T-helper 17 cell (primary cell): ENCODE data around the gene ALG9. TPM values are rescaled to one million over a fixed set of nuclear protein-coding genes. Genes with fewer than 3 reads are reported as not detected.
A peak's percentile ranks its signal among the peaks of the same experiment; 100 is the strongest.

Experiments
- ATAC-seq: fragments of 150-1000 bp; cut with Tn5 transposase; 2 replicates; pipeline ENCODE4 v1.10.0; 2021; ENCODE audit warnings: mild to moderate bottlenecking, moderate library complexity
- DNase-seq, 3 donors: peaks; one replicate each; pipeline versions ENCODE4 v3.0.0 to v3.0.0-alpha.2; 2020 to 2021
- H3K9me3 ChIP-seq: one replicate; pipeline ENCODE4 v1.7.0; 2013; ENCODE audit warnings: low read length, mild to moderate bottlenecking; ENCODE audit not compliant: control insufficient read depth, poor library complexity, severe bottlenecking
- H3K27ac Mint-ChIP-seq: one replicate; pipeline ENCODE4 v1.8.0; 2022; ENCODE audit warnings: mild to moderate bottlenecking, moderate library complexity, mixed read lengths
- H3K27me3 Mint-ChIP-seq: one replicate; pipeline ENCODE4 v1.8.0; 2022; ENCODE audit warnings: mixed read lengths
- H3K36me3 Mint-ChIP-seq: one replicate; pipeline ENCODE4 v1.8.0; 2022; ENCODE audit warnings: low read depth, mixed read lengths
- H3K4me1 Mint-ChIP-seq: one replicate; pipeline ENCODE4 v1.8.0; 2022; ENCODE audit warnings: mild to moderate bottlenecking, mixed read lengths
- H3K4me3 Mint-ChIP-seq: one replicate; pipeline ENCODE4 v1.8.0; 2022; ENCODE audit warnings: mild to moderate bottlenecking, moderate library complexity, mixed read lengths
- total RNA-seq, 4 donors: library from RNA in 2 of 4; stranded (reverse) in 2 of 4; gene quantifications; one replicate each; pipeline ENCODE4 v1.2.3 and lab custom pipeline; 2022 to 2026

The ALG9 gene
- total RNA-seq, 2 donors from 2014 or later = 22.7 to 33.9 TPM

DNA sequence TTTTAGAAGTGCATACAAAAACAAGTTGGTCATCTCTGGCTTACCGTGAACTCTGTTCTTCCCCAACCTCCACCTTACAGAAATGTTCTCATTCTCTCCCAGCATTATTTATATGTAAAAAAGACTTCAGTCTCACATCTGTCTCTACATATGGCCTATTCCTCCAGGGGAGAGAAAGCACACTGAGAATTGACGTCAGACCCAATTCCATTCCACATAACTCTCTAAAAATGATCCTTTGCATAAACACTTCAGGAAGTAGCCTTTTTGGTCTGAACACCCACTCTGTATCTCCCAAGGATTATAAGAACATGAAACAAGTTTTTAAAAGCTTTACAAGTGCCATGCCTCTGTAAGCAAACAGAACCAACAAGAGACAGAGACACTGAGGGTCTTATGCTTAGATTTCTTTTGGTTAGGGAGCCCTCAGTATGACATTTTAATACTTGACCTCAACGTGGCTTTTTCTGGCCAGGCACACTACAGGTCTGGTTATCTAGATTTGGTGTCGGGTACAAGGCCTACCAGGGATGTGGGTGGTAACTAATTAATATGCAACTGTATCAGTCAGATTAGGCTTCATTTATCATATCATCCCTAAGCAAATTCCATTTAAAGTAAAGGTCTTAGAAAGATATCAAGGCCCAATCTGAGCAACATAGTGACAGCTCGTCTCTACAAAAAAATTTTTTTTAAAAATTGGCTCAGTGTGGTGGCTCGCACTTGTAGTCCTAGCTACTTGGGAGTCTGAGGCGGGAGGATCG, 56.6 kb downstream of the ALG9 start:
- Mint-ChIP-seq H3K4me1 (peaks cover 9% of the 10 kb centered on the region), H3K27ac (peak overlapping the region; percentile 80), H3K4me3 (no peak overlapping the region), H3K27me3 (no peaks in the 10 kb centered on the region), H3K36me3 (peaks cover 5% of the 10 kb centered on the region)
- no peak for DNase-seq
- no peaks in the 10 kb centered on the region for H3K9me3 ChIP-seq
- ATAC-seq = no peak

DNA sequence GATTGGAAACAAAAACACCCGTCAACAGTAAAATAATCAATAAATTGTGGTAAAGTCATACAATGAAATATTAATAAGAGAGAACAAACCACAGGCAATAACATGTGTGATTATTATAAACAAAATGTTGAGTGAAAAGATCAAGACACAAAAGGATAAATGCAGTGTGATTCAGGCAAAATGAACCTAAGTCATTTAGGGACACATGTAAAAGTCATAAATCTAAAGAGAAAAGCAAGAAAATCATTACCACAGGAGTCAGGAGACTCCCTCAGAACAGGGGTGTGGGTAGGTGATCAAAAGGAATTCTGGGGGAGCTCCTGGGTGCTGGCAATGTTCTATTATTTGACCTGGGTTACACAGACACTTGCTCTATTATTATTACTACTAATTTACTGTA, 57.3 kb downstream of the ALG9 start:
- ATAC-seq (no peak), DNase-seq (no peak)
- Mint-ChIP-seq H3K36me3 (peaks cover 5% of the 10 kb centered on the region), H3K27ac (peak overlapping the region; percentile 39), H3K27me3 (no peaks in the 10 kb centered on the region), H3K4me3 (no peak overlapping the region), H3K4me1 (peaks cover 9% of the 10 kb centered on the region)
- H3K9me3 ChIP-seq = no peaks in the 10 kb centered on the region

DNA sequence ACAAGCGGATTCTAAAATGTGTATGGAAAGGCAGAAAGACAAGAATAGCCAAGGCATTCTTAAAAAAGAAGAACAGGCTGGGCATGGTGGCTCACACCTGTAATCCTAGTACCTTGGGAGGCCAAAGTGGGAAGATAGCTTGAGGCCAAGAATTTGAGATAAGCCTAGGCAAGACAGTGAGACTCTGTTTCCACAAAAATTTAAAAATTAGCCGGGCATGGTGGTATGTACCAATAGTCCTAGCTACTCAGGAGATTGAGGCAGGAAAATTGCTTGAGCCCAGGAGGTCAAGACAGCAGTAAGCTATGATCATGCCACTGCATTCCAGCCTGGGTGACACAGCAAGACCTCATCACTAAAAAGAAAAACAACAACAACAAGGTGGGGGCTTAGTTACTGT, 59.2 kb downstream of the ALG9 start:
- H3K9me3 ChIP-seq = no peaks in the 10 kb centered on the region
- Mint-ChIP-seq H3K27ac (no peak overlapping the region), H3K27me3 (no peaks in the 10 kb centered on the region), H3K36me3 (peaks cover 7% of the 10 kb centered on the region), H3K4me1 (peaks cover 5% of the 10 kb centered on the region), H3K4me3 (no peak overlapping the region)
- no peak for ATAC-seq
- no peak for DNase-seq

DNA sequence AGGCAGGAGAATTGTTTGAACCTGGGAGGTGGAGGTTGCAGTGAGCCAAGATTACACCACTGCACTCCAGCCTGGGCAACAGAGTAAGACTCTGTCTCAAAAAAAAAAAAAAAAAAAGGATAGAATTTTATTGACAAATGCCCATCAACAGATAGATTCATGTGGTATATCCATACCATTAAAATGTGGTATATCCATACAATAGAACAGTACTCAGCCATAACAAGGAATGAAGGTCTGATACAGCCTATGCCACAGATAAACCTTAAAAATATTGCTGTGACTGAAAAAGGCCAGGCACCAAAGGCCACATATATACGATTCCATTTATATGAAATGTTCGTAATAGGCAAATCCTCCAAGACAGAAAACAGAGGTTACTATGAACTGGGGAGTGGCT, 59.9 kb downstream of the ALG9 start:
- DNase-seq (no peak), ATAC-seq (no peak)
- H3K27me3 Mint-ChIP-seq = no peaks in the 10 kb centered on the region
- H3K36me3 Mint-ChIP-seq = peaks cover 12% of the 10 kb centered on the region
- peaks cover 5% of the 10 kb centered on the region for H3K4me1 Mint-ChIP-seq
- no peaks in the 10 kb centered on the region for H3K9me3 ChIP-seq
- H3K4me3 Mint-ChIP-seq = no peak overlapping the region
- no peak overlapping the region for H3K27ac Mint-ChIP-seq

DNA sequence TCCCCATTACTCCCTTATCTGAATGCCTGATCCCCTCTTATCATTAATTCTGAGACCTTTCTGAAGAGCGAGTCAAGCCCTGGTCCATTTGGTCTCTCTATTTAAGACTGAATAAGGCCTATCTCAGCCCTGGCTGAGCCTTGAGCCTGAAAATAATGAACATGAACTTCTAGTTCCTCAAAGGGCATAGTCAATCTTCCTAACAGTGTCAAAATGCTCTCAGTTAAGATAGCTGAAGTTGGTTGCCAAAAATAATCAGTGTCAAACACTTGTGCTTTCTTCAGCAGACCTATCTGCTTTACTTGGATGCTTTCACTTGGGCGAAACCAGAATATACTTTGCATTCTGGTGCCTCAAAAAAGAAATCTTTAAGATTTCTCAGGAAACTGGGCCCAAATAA, 62.5 kb downstream of the ALG9 start:
- DNase-seq = no peak
- Mint-ChIP-seq H3K4me3 (no peak overlapping the region), H3K27ac (no peak overlapping the region), H3K27me3 (no peaks in the 10 kb centered on the region), H3K36me3 (peaks cover 20% of the 10 kb centered on the region), H3K4me1 (peaks cover 3% of the 10 kb centered on the region)
- H3K9me3 ChIP-seq = no peaks in the 10 kb centered on the region
- ATAC-seq = no peak

DNA sequence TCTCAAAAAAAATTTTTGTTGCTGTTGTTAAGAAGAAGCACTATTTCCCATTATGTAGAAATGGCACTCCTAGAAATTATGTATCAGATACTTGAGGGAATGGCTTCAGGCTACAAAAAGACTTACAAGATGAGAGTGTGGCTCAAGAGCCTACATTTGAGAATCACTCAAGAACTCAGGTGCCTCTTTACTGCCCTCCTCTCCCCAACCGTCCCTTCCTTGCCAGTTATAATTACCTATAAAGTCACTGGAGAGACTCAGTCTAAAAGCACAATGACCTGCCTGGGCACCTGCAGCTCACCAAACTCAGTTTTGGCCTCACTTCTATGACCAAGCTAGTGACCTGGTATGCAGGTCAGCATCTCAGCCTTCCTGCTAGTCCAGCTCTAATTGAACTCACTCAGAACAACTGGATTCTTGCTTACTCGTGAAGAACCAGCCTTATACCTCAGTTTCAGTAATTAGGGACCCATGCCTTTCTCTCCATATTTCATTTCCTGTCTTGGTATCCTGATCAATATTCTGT, 63.3 kb downstream of the ALG9 start:
- no peak overlapping the region for H3K27ac Mint-ChIP-seq
- peaks cover 3% of the 10 kb centered on the region for H3K4me1 Mint-ChIP-seq
- DNase-seq (no peak), ATAC-seq (no peak)
- peaks cover 20% of the 10 kb centered on the region for H3K36me3 Mint-ChIP-seq
- H3K9me3 ChIP-seq = no peaks in the 10 kb centered on the region
- no peaks in the 10 kb centered on the region for H3K27me3 Mint-ChIP-seq
- H3K4me3 Mint-ChIP-seq = no peak overlapping the region

DNA sequence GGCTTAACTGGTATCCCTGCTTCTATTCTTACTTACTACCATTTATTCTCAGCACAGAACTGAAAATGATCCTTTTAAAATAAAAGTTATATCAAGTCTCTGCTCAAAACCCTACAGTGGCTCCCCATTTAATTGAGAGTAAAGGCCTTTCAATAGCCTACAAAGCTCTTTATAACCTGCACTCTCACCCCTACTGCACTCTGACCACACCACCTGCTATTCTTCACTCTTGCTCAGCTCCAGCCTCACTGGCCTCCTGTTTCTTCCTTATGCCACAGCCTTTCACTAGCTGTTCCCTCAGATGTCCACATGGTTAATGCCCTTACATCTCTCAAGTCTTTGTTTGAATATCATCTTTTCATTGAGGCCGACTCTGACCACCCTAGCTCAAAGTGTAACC, 64.3 kb downstream of the ALG9 start:
- H3K9me3 ChIP-seq = no peaks in the 10 kb centered on the region
- peak overlapping the region; percentile 56 for H3K27ac Mint-ChIP-seq
- peaks cover 25% of the 10 kb centered on the region for H3K36me3 Mint-ChIP-seq
- H3K4me1 Mint-ChIP-seq = peaks cover 6% of the 10 kb centered on the region
- H3K4me3 Mint-ChIP-seq = peak overlapping the region; percentile 45
- no peak for DNase-seq
- H3K27me3 Mint-ChIP-seq = no peaks in the 10 kb centered on the region
- no peak for ATAC-seq

DNA sequence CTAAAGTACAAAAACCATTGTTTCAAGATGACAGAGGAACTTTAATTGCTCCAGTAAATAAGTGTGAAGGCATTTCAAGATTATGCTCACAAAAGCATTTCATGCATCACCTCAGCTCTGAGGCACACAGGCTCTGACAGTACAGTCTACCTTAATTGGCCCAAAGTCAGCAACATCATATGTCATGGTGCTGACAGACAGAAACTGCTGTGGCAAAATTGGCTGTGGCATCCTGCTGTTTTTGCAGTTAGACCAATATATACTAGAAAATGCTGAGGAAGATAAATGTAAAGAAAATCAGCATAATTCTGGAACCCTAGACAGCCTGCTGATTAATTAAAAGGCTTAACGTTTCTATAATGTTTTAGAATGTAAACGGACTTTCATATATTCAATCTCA, 70.2 kb downstream of the ALG9 start:
- no peaks in the 10 kb centered on the region for H3K9me3 ChIP-seq
- DNase-seq = no peak
- H3K4me1 Mint-ChIP-seq = peaks cover 8% of the 10 kb centered on the region
- ATAC-seq = no peak
- no peaks in the 10 kb centered on the region for H3K27me3 Mint-ChIP-seq
- H3K4me3 Mint-ChIP-seq = no peak overlapping the region
- H3K27ac Mint-ChIP-seq = no peak overlapping the region
- H3K36me3 Mint-ChIP-seq = peaks cover 21% of the 10 kb centered on the region

DNA sequence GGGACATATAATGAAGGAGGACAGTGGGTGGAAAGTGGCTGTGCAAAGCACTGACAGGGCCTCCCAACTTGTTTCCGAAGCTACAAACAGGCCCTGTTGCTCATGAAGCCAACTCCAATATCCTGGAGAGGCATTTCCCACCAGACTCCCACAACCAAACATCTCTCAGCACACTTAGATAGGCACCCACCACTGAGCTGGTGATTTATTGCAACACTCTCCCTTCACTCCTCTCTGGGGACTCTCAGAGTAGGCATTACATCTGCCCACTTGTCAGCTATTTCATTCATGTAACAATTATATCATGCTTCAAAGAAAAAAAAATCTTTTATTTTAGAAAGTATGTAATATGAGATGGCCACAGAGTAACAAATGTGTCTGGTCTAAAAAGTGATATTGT, 73.1 kb downstream of the ALG9 start:
- peaks cover 18% of the 10 kb centered on the region for H3K36me3 Mint-ChIP-seq

DNA sequence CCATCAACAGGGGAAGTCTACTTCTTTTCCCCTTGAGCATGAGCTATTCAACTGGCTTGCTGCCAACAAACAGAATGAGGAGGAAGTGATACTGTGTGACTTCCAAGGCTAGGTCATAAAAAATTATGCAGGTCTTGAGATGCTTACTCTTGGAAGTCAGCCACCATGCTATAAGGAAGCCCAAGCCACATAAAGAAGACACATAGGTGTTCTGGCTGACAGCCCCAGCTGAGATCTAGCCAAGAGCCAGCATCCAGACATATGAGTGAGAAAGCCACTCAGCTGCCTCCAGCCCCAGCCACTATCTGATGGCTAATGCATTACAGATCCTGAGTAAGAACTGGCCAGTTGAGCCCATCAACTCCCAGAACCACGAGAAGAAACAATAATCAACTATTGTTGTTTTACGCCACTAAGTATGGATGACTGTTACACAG, 74.2 kb downstream of the ALG9 start:
- ATAC-seq = no peak
- peaks cover 14% of the 10 kb centered on the region for H3K36me3 Mint-ChIP-seq
- H3K27ac Mint-ChIP-seq = no peak overlapping the region

More for the DNA sequence above, 73.1 kb downstream of the ALG9 start:
- Mint-ChIP-seq H3K4me3 (no peak overlapping the region), H3K4me1 (peaks cover 11% of the 10 kb centered on the region), H3K27me3 (no peaks in the 10 kb centered on the region), H3K27ac (no peak overlapping the region)
- H3K9me3 ChIP-seq = no peaks in the 10 kb centered on the region
- ATAC-seq (no peak), DNase-seq (no peak)

DNA sequence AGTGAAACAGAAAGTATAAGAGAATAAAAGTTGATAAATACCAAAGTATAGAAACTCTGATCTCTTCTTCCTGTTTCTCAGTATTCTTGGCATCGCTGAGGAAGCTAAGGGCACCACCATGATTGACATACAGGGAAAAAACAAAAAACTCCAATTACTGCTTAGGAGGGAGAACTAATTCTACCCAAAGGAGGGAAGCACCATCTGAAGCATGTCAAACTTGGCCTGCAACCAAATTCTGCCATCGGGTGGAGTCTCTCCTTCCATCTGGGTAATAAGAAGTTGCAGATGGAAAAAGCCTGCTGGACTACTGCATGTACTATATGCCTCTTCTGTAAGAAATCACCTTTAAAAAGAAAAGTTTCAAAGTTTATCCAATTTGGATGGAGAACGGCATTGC, 74.7 kb downstream of the ALG9 start:
- no peaks in the 10 kb centered on the region for H3K9me3 ChIP-seq
- no peak overlapping the region for H3K27ac Mint-ChIP-seq
- no peak overlapping the region for H3K4me3 Mint-ChIP-seq
- peaks cover 11% of the 10 kb centered on the region for H3K36me3 Mint-ChIP-seq
- H3K27me3 Mint-ChIP-seq = no peaks in the 10 kb centered on the region
- H3K4me1 Mint-ChIP-seq = peaks cover 5% of the 10 kb centered on the region
- ATAC-seq (no peak), DNase-seq (no peak)

More for the DNA sequence above, 74.2 kb downstream of the ALG9 start:
- Mint-ChIP-seq H3K4me3 (no peak overlapping the region), H3K27me3 (no peaks in the 10 kb centered on the region), H3K4me1 (peaks cover 9% of the 10 kb centered on the region)
- H3K9me3 ChIP-seq = no peaks in the 10 kb centered on the region
- no peak for DNase-seq

DNA sequence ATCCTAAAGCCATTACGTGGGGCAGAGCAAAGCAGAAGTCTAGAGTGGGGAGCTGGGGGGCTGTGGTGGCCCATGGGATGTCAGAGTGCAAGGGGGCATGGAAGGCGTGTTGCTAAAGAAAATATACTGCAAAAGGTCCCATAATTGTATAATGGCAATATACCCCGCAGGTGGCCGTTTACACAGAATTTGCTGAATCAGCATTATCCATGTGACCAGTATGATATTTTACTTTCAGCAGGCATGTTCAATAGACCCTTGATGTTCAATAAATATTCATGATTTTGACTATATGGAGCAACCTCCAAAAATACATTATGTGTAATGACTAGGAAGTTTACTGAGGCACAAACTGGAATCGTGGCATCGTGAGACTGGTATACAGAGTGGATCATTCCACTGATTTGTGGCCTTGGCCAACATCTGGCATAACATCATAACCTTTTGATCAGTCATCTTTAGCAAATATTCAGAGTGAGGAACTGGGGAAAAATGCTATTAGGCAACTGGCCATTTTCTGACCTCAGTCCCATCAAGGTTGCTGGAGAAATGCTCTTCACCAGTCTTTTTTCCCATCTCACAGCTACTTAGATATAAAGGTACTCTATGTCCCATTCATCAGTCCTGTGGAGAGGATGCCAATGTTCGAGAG, 75.9 kb downstream of the ALG9 start:
- no peak for DNase-seq
- no peaks in the 10 kb centered on the region for H3K9me3 ChIP-seq
- Mint-ChIP-seq H3K36me3 (peaks cover 10% of the 10 kb centered on the region), H3K4me1 (peaks cover 5% of the 10 kb centered on the region), H3K4me3 (no peak overlapping the region), H3K27me3 (no peaks in the 10 kb centered on the region), H3K27ac (no peak overlapping the region)
- no peak for ATAC-seq

DNA sequence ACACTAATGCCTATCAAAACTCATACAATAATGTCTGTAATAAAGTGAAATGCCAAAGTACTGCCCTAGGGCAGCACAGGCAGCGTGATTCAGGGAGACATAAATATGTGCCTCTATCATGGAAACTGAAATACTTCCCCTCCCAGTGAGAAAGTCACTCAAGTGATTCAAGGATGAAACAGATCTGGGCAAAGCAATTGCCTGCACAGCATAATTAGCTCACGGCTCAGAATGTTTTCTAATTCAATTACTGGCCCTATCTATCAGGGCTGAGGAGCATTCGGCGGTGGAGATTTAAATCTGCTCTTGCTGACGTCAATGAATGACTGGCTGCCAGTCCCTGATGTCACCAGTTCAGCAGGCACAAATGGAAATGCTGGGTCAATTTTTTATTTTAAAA, 77.5 kb downstream of the ALG9 start:
- DNase-seq (no peak), ATAC-seq (no peak)
- H3K9me3 ChIP-seq = no peaks in the 10 kb centered on the region
- H3K36me3 Mint-ChIP-seq = peaks cover 10% of the 10 kb centered on the region
- no peaks in the 10 kb centered on the region for H3K27me3 Mint-ChIP-seq
- peaks cover 5% of the 10 kb centered on the region for H3K4me1 Mint-ChIP-seq
- no peak overlapping the region for H3K4me3 Mint-ChIP-seq
- H3K27ac Mint-ChIP-seq = no peak overlapping the region
